Neural cell (in vitro differentiated cells): ENCODE results near the gene LACTBL1. TPM values are rescaled to one million over a fixed set of nuclear protein-coding genes. Genes with fewer than 3 reads are reported as not detected.

Experiments used
- H2AFZ ChIP-seq: fragments of 200-600, 300-800 bp; sonication (generic), shearing (Covaris generic); 2 replicates; pipeline ENCODE4 v1.6.0; 2014; ENCODE audit warnings: low read depth, mild to moderate bottlenecking, antibody characterized with exemption, low read length, moderate library complexity
- H3F3A ChIP-seq: fragments of 200-600 bp; shearing (Covaris generic); 2 replicates; pipeline ENCODE4 v1.6.1; 2016; ENCODE audit warnings: mild to moderate bottlenecking, moderate library complexity, mixed read lengths, antibody characterized with exemption, low read length; ENCODE audit not compliant: insufficient read depth, poor library complexity, severe bottlenecking
- H3K27ac ChIP-seq: fragments of 200-600, 300-800 bp; sonication (generic), shearing (Covaris generic); 2 replicates; pipeline ENCODE4 v1.5.1; 2014; ENCODE audit warnings: mild to moderate bottlenecking, low read length, moderate library complexity
- H3K27me3 ChIP-seq: fragments of 300-800, 200-600 bp; sonication (generic), shearing (Covaris generic); 2 replicates; pipeline ENCODE4 v1.6.0; 2014; ENCODE audit warnings: mild to moderate bottlenecking, low read depth, low read length, moderate library complexity; ENCODE audit not compliant: insufficient read depth
- H3K36me3 ChIP-seq: fragments of 300-800, 200-600 bp; sonication (generic), shearing (Covaris generic); 2 replicates; pipeline ENCODE4 v1.5.1; 2014; ENCODE audit warnings: mild to moderate bottlenecking, antibody characterized with exemption, low read length, moderate library complexity; ENCODE audit not compliant: insufficient read depth
- H3K4me2 ChIP-seq: fragments of 300-800, 200-600 bp; sonication (generic), shearing (Covaris generic); 2 replicates; pipeline ENCODE4 v1.6.0; 2014; ENCODE audit warnings: mild to moderate bottlenecking, low read length
- H3K4me3 ChIP-seq: fragments of 300-800, 200-600 bp; sonication (generic), shearing (Covaris generic); 2 replicates; pipeline ENCODE4 v1.5.1; 2014; ENCODE audit warnings: mild to moderate bottlenecking, low read length, moderate library complexity
- H3K79me2 ChIP-seq: fragments of 200-600 bp; shearing (Covaris generic); replicated peaks from 2 replicates; pipeline ENCODE4 v1.6.0; 2014; ENCODE audit warnings: mild to moderate bottlenecking, low read length, moderate library complexity; ENCODE audit not compliant: insufficient read depth
- H3K9ac ChIP-seq: fragments of 300-800, 200-600 bp; sonication (generic), shearing (Covaris generic); 2 replicates; pipeline ENCODE4 v1.6.1; 2016; ENCODE audit warnings: mild to moderate bottlenecking, low read length, mixed read lengths
- H3K9me2 ChIP-seq: fragments of 200-600 bp; shearing (Covaris generic); 2 replicates; pipeline ENCODE4 v1.6.1; 2016; ENCODE audit warnings: mild to moderate bottlenecking, low read length, mixed read lengths; ENCODE audit not compliant: insufficient read depth
- H3K9me3 ChIP-seq: fragments of 200-600, 300-800 bp; sonication (generic), shearing (Covaris generic); 2 replicates; pipeline ENCODE4 v1.6.1; 2016; ENCODE audit warnings: mild to moderate bottlenecking, mixed run types, low read length, moderate library complexity, mixed read lengths
- H4K20me1 ChIP-seq: fragments of 200-600 bp; shearing (Covaris generic); 2 replicates; pipeline ENCODE4 v1.6.1; 2016; ENCODE audit warnings: mild to moderate bottlenecking, mixed run types; ENCODE audit not compliant: insufficient read depth
- EP300 ChIP-seq: fragments of 450-650 bp; conservative IDR thresholded peaks from 2 replicates; pipeline ENCODE4 v1.6.1; 2014; ENCODE audit warnings: antibody characterized with exemption, mild to moderate bottlenecking, moderate library complexity; ENCODE audit not compliant: poor library complexity, severe bottlenecking
- EZH2 ChIP-seq: fragments of 200-600, 300-800 bp; shearing (Covaris generic), sonication (generic); IDR thresholded peaks from 2 replicates; pipeline ENCODE4 v1.6.1; 2014; ENCODE audit warnings: antibody characterized with exemption, low read length, borderline replicate concordance, mild to moderate bottlenecking; ENCODE audit not compliant: insufficient read depth, poor library complexity, severe bottlenecking
- MXI1 ChIP-seq: fragments of 450-650 bp; conservative IDR thresholded peaks from 2 replicates; pipeline ENCODE4 v1.6.1; 2014; ENCODE audit warnings: antibody characterized with exemption, mild to moderate bottlenecking; ENCODE audit not compliant: poor library complexity, severe bottlenecking
- POLR2AphosphoS5 ChIP-seq: IDR thresholded peaks from 2 replicates; pipeline ENCODE4 v1.6.1; 2012
- RAD21 ChIP-seq: fragments of 450-650 bp; conservative IDR thresholded peaks from 2 replicates; pipeline ENCODE4 v1.6.1; 2014; ENCODE audit warnings: antibody characterized with exemption, mild to moderate bottlenecking, moderate library complexity
- SMC3 ChIP-seq: fragments of 450-650 bp; conservative IDR thresholded peaks from 2 replicates; pipeline ENCODE4 v1.6.1; 2014; ENCODE audit warnings: antibody characterized with exemption, mild to moderate bottlenecking, moderate library complexity; ENCODE audit not compliant: poor library complexity
- TAF1 ChIP-seq: IDR thresholded peaks from 2 replicates; pipeline ENCODE4 v1.6.1; 2012; ENCODE audit warnings: low read depth
- polyA plus RNA-seq: library from polyadenylated mRNA; depleted of rRNA; stranded (reverse); fragments of >200 nt; gene quantifications from 2 replicates; pipeline ENCODE4 v1.2.3, GENCODE V29; 2014
- TF ChIP-seq, protein P1 (sequence below): IDR thresholded peaks from 2 replicates; pipeline ENCODE4 v1.6.1; 2012; ENCODE audit warnings: borderline replicate concordance
- TF ChIP-seq, protein P2 (sequence below): fragments of 450-650 bp; IDR thresholded peaks from 2 replicates; pipeline ENCODE4 v1.5.1; 2014; ENCODE audit warnings: antibody characterized with exemption, mild to moderate bottlenecking, moderate library complexity; ENCODE audit not compliant: poor library complexity, severe bottlenecking

LACTBL1 gene
- polyA plus RNA-seq, 1 donor from 2014 or later, result not detected

DNA sequence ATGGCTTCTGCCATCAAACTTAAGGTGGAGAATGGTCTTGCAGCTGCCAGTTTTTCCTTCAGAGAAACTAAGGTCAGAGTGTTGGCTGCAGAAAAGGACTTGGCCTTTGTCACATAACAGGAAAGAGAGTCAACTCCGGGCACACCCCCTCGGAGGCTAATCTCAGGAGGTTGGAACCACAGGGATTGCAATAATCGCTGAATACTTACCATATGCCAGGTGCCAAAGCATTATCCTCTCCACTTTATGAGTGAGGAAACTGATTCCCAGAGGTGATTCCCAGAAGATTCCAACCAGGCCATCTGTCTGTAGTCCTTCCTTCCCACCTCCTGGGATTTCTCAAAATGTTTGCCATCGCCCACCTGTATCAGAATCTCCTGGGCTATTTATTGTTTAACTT lies 54.0 kb downstream of the LACTBL1 start:
- Histone ChIP-seq H3K9me2 (no peaks in the 10 kb centered on the region), H3K4me2 (no peak overlapping the region), H3K9ac (no peak overlapping the region), H3K9me3 (no peaks in the 10 kb centered on the region), H3K4me3 (no peak overlapping the region), H2AFZ (no peak overlapping the region), H4K20me1 (no peaks in the 10 kb centered on the region), H3K27ac (no peak overlapping the region), H3K79me2 (no peaks in the 10 kb centered on the region), H3K27me3 (no peaks in the 10 kb centered on the region), H3F3A (no peaks in the 10 kb centered on the region), H3K36me3 (no peaks in the 10 kb centered on the region)
- TF ChIP-seq POLR2AphosphoS5 (no peak), MXI1 (no peak), RAD21 (no peak), SMC3 (no peak), EZH2 (no peak), TAF1 (no peak), EP300 (no peak)
- TF ChIP-seq, protein P1, sequence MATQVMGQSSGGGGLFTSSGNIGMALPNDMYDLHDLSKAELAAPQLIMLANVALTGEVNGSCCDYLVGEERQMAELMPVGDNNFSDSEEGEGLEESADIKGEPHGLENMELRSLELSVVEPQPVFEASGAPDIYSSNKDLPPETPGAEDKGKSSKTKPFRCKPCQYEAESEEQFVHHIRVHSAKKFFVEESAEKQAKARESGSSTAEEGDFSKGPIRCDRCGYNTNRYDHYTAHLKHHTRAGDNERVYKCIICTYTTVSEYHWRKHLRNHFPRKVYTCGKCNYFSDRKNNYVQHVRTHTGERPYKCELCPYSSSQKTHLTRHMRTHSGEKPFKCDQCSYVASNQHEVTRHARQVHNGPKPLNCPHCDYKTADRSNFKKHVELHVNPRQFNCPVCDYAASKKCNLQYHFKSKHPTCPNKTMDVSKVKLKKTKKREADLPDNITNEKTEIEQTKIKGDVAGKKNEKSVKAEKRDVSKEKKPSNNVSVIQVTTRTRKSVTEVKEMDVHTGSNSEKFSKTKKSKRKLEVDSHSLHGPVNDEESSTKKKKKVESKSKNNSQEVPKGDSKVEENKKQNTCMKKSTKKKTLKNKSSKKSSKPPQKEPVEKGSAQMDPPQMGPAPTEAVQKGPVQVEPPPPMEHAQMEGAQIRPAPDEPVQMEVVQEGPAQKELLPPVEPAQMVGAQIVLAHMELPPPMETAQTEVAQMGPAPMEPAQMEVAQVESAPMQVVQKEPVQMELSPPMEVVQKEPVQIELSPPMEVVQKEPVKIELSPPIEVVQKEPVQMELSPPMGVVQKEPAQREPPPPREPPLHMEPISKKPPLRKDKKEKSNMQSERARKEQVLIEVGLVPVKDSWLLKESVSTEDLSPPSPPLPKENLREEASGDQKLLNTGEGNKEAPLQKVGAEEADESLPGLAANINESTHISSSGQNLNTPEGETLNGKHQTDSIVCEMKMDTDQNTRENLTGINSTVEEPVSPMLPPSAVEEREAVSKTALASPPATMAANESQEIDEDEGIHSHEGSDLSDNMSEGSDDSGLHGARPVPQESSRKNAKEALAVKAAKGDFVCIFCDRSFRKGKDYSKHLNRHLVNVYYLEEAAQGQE, result no peak
- TF ChIP-seq, protein P2, sequence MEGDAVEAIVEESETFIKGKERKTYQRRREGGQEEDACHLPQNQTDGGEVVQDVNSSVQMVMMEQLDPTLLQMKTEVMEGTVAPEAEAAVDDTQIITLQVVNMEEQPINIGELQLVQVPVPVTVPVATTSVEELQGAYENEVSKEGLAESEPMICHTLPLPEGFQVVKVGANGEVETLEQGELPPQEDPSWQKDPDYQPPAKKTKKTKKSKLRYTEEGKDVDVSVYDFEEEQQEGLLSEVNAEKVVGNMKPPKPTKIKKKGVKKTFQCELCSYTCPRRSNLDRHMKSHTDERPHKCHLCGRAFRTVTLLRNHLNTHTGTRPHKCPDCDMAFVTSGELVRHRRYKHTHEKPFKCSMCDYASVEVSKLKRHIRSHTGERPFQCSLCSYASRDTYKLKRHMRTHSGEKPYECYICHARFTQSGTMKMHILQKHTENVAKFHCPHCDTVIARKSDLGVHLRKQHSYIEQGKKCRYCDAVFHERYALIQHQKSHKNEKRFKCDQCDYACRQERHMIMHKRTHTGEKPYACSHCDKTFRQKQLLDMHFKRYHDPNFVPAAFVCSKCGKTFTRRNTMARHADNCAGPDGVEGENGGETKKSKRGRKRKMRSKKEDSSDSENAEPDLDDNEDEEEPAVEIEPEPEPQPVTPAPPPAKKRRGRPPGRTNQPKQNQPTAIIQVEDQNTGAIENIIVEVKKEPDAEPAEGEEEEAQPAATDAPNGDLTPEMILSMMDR, result no peak

DNA sequence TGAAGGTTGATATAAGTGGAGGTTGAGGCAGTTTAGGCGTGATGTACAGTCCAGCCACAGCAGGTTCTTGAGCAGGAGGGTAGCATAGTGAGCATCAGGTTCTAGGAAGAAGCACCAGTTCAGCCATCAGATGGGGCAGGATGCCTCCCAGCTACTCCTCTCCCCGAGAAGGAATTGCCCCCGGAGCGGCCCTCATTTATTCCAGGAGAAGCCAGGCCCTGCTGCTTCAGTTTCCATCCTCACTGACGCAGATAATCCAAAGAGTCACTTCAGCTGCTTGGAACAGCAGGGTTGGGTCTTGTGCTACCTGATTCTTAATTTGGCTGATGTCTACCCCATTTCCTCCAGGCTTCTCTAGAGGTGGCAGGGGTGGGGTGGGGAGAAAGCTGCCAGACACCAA lies 54.7 kb downstream of the LACTBL1 start:
- H3K79me2 ChIP-seq, result no peaks in the 10 kb centered on the region
- H3K4me3 ChIP-seq, result no peak overlapping the region
- H3K9me2 ChIP-seq, result no peaks in the 10 kb centered on the region
- no peak overlapping the region for H2AFZ ChIP-seq
- no peak overlapping the region for H3K27ac ChIP-seq
- no peaks in the 10 kb centered on the region for H3K36me3 ChIP-seq
- H3K27me3 ChIP-seq, result no peaks in the 10 kb centered on the region
- no peak overlapping the region for H3K4me2 ChIP-seq
- no peaks in the 10 kb centered on the region for H4K20me1 ChIP-seq
- H3K9me3 ChIP-seq, result no peaks in the 10 kb centered on the region
- no peaks in the 10 kb centered on the region for H3F3A ChIP-seq
- no peak overlapping the region for H3K9ac ChIP-seq
- TF ChIP-seq TAF1 (no peak), EZH2 (no peak), EP300 (no peak), POLR2AphosphoS5 (no peak), RAD21 (no peak), SMC3 (no peak), MXI1 (no peak)
- TF ChIP-seq, protein P2, result no peak
- TF ChIP-seq, protein P1, result no peak
